ENCODE measurements around the gene DNAJC18. TPM values are rescaled to one million over a fixed set of nuclear protein-coding genes. Genes with fewer than 3 reads are reported as not detected.

DNAJC18 gene
- total RNA-seq, 1 donor from 2014 or later: 27.0 TPM

DNA sequence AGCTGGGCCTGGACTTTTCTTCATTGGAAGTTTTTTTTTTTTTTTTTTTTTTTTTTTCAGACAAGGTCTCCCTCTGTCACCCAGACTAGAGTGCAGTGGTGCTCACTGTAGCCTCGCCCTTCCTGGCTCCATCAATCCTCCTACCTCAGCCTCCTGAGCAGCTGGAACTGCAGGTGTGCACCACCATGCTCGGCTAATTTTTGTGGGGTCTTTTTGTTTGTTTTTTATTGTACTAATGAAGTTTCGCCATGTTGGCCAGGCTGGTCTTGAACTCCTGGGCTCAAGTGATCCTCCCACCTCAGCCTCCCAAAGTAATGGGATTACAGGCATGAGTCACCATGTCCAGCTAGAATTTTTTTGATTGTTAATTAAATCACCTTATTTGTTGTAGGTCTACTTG is 3.6 kb downstream of the DNAJC18 start:
- no peak overlapping the region for H3K27ac Mint-ChIP-seq (ENCODE audit: unreplicated experiment)
- H3K27me3 Mint-ChIP-seq (ENCODE audit: low read depth): no peaks in the 10 kb centered on the region
- peaks cover 17% of the 10 kb centered on the region for H3K4me1 Mint-ChIP-seq (ENCODE audit: low read depth)
- H3K36me3 Mint-ChIP-seq (ENCODE audit: low read depth): peaks cover 8% of the 10 kb centered on the region
- TF ChIP-seq, protein P1, sequence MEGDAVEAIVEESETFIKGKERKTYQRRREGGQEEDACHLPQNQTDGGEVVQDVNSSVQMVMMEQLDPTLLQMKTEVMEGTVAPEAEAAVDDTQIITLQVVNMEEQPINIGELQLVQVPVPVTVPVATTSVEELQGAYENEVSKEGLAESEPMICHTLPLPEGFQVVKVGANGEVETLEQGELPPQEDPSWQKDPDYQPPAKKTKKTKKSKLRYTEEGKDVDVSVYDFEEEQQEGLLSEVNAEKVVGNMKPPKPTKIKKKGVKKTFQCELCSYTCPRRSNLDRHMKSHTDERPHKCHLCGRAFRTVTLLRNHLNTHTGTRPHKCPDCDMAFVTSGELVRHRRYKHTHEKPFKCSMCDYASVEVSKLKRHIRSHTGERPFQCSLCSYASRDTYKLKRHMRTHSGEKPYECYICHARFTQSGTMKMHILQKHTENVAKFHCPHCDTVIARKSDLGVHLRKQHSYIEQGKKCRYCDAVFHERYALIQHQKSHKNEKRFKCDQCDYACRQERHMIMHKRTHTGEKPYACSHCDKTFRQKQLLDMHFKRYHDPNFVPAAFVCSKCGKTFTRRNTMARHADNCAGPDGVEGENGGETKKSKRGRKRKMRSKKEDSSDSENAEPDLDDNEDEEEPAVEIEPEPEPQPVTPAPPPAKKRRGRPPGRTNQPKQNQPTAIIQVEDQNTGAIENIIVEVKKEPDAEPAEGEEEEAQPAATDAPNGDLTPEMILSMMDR (IDR thresholded peaks at IDR 0.05): no peak
- H3K9me3 Mint-ChIP-seq (ENCODE audit: low read depth): no peaks in the 10 kb centered on the region
- H3K4me3 Mint-ChIP-seq (ENCODE audit: unreplicated experiment): no peak overlapping the region
- DNase-seq (ENCODE audit: low spot score): no peak

DNA sequence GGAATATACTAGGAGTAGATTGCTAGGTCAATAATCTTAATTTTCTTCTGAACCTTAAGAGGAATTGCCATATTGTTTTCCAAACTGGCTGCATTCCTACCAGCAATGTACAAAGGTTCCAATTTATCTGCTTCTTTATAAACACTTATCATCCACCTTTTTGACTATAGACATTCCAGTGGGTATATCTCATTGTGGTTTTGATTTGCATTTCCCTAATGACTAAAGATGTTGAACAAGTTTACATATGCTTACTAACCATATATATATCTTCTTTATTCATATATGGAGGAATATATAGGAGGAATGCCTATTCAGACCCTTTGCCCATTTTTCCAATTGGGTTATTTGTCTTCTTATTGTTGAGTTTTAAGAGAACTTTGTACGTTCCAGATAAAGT is 7.6 kb downstream of the DNAJC18 start:
- H3K27me3 Mint-ChIP-seq (ENCODE audit: low read depth): no peaks in the 10 kb centered on the region
- no peak overlapping the region for H3K27ac Mint-ChIP-seq (ENCODE audit: unreplicated experiment)
- H3K4me3 Mint-ChIP-seq (ENCODE audit: unreplicated experiment): no peak overlapping the region
- H3K9me3 Mint-ChIP-seq (ENCODE audit: low read depth): no peaks in the 10 kb centered on the region
- H3K4me1 Mint-ChIP-seq (ENCODE audit: low read depth): peaks cover 8% of the 10 kb centered on the region
- peaks cover 11% of the 10 kb centered on the region for H3K36me3 Mint-ChIP-seq (ENCODE audit: low read depth)
- no peak for DNase-seq (ENCODE audit: low spot score)
- TF ChIP-seq, protein P1 (IDR thresholded peaks at IDR 0.05): no peak

DNA sequence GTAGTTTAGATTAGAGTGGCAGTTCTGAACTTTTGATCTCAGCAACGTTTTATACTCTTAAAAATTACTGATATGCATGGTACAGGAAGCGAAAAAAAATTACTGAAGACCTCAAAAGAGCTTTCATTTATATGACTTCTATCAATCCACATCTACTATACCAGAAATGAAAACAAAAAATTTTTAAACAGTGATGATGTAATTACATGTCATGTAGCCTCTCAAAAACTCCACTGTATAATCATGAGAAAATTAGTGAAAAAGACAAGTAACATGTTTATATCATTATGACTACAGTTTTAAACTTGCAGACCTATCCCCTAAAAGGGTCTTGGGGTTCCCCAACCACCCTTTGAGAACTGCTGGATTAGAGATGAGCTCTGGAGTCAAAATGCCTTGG is 9.3 kb downstream of the DNAJC18 start:
- no peak overlapping the region for H3K27ac Mint-ChIP-seq (ENCODE audit: unreplicated experiment)
- no peaks in the 10 kb centered on the region for H3K27me3 Mint-ChIP-seq (ENCODE audit: low read depth)
- H3K36me3 Mint-ChIP-seq (ENCODE audit: low read depth): peaks cover 15% of the 10 kb centered on the region
- DNase-seq (ENCODE audit: low spot score): no peak
- no peaks in the 10 kb centered on the region for H3K9me3 Mint-ChIP-seq (ENCODE audit: low read depth)
- TF ChIP-seq, protein P1 (IDR thresholded peaks at IDR 0.05): no peak
- no peak overlapping the region for H3K4me3 Mint-ChIP-seq (ENCODE audit: unreplicated experiment)
- peaks cover 14% of the 10 kb centered on the region for H3K4me1 Mint-ChIP-seq (ENCODE audit: low read depth)

GRCh38 chr5:139426203-139426885 is 13.0 kb downstream of the DNAJC18 start:
- Mint-ChIP-seq H3K36me3 (ENCODE audit: low read depth) (peaks cover 19% of the 10 kb centered on the region), H3K4me3 (ENCODE audit: unreplicated experiment) (no peak overlapping the region), H3K9me3 (ENCODE audit: low read depth) (no peaks in the 10 kb centered on the region), H3K27ac (ENCODE audit: unreplicated experiment) (no peak overlapping the region), H3K4me1 (ENCODE audit: low read depth) (peaks cover 19% of the 10 kb centered on the region), H3K27me3 (ENCODE audit: low read depth) (no peaks in the 10 kb centered on the region)
- DNase-seq (ENCODE audit: low spot score): no peak
- TF ChIP-seq, protein P1 (IDR thresholded peaks at IDR 0.05): no peak

- DNase-seq (ENCODE audit: low spot score): no peak
- no peak overlapping the region for H3K27ac Mint-ChIP-seq (ENCODE audit: unreplicated experiment)
- no peaks in the 10 kb centered on the region for H3K9me3 Mint-ChIP-seq (ENCODE audit: low read depth)
- no peaks in the 10 kb centered on the region for H3K27me3 Mint-ChIP-seq (ENCODE audit: low read depth)
- peaks cover 22% of the 10 kb centered on the region for H3K36me3 Mint-ChIP-seq (ENCODE audit: low read depth)
- peaks cover 19% of the 10 kb centered on the region for H3K4me1 Mint-ChIP-seq (ENCODE audit: low read depth)
- TF ChIP-seq, protein P1 (IDR thresholded peaks at IDR 0.05): no peak
- no peak overlapping the region for H3K4me3 Mint-ChIP-seq (ENCODE audit: unreplicated experiment)
Observed at GRCh38 chr5:139425497-139425896, 13.8 kb downstream of the DNAJC18 start.

Data from chondrocyte (in vitro differentiated cells).